Activated T-cell treated with anti-CD3 and anti-CD28 coated beads, Interleukin-2, amount 50 U/mL, for 24 hours (primary cell): Measurements from ENCODE around the gene NSMCE1.
"Not testable (repeated sequence)": the region's sequence is repeated elsewhere in the genome, so short reads cannot be mapped to it uniquely, and the experiment has no call there.

Source experiments
- DNase-seq: peaks from one replicate; pipeline ENCODE4 v3.0.0-alpha.2; 2020
- H3K27ac Mint-ChIP-seq: 2 replicates; pipeline ENCODE4 v1.8.0; 2020; ENCODE audit warnings: mild to moderate bottlenecking, mixed read lengths
- H3K27me3 Mint-ChIP-seq: 2 replicates; pipeline ENCODE4 v1.8.0; 2020; ENCODE audit warnings: mixed read lengths
- H3K36me3 Mint-ChIP-seq: 2 replicates; pipeline ENCODE4 v1.8.0; 2020; ENCODE audit warnings: low read depth, mixed read lengths
- H3K4me1 Mint-ChIP-seq: 2 replicates; pipeline ENCODE4 v1.8.0; 2020; ENCODE audit warnings: low read depth, mixed read lengths
- H3K4me3 Mint-ChIP-seq: 2 replicates; pipeline ENCODE4 v1.8.0; 2020; ENCODE audit warnings: mild to moderate bottlenecking, moderate library complexity, mixed read lengths
- H3K9me3 Mint-ChIP-seq: 2 replicates; pipeline ENCODE4 v1.8.0; 2020; ENCODE audit warnings: mixed read lengths

Gene NSMCE1

DNA sequence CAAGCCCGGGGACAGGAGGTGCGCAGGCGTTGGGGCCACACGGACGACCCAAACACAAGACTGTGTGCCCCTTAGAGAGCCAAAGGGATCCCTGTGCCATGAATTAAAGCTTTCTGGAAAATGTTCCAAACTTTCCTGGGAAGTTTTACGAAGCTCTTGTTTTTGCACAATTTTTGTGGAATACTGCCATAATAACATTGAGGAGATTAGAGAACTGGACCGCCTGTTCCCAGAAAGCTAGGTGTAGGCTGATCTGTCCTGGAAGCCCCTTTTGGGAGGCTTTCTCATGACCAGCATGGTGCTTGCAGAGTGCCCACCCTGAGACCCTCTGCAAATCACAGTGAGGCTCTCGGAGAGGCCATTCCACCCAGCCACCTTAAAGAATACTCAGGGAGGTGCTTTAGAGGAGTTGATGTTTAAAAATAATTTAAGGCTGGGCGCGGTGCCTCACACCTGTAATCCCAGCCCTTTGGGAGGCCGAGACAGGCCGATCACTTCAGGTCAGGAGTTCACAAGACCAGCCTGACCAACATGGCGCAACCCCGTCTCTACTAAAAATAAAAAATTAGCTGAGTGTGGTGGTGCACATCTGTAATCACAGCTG lies 64.2 kb downstream of the NSMCE1 start:
- peaks cover 4% of the 10 kb centered on the region for H3K9me3 Mint-ChIP-seq
- H3K4me3 Mint-ChIP-seq = peak overlapping the region; percentile 97
- peaks cover 21% of the 10 kb centered on the region for H3K36me3 Mint-ChIP-seq
- no peak for DNase-seq
- H3K4me1 Mint-ChIP-seq = peaks cover 51% of the 10 kb centered on the region
- peak overlapping the region; percentile 100 for H3K27ac Mint-ChIP-seq
- no peaks in the 10 kb centered on the region for H3K27me3 Mint-ChIP-seq

DNA sequence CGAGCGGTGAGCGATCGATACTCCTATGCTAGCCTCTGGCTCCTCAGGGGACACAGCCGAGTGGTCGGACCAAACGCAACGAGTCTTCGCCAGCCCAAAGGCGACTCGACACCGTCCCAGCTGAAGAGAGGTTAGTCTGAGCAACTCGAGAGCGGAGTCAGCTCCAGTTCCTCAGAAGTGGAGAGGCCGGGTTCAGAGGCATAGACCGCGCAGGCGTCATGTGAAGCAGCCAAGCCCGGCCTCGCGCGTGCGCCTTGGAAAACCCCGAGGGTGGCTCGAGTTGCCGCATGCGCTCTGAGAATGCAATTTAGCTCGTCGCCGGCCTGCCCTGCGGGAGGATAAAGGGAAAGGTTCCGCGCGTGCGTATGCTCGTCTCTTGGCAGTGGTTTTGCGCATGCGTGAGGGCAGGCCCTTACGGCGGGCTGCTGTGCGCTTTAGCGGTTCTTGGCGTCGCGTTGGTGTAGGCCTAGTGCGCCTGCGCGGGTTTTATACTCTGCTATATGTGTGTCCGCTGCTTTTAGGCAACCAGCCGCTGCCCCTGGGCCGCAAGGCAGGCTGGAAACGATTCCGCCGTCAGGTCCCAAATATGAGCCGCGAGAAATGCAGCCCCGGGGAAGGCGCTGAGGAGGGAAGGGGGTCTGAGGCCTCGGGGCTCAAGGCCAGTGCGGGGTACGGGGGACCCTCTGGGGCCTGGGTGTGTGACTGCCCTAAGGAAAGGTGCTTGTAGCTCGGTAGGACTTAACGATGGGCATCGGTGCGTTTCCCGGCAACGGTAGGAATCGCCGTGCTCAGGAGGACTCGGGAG lies 64.9 kb downstream of the NSMCE1 start, which contains the start of gene KDM8:
Gene KDM8, plus strand, starts transcription at position 20 of the 805 bp plus-strand sequence. CDS start 6,598 bp downstream, outside the sequence.
- peak; percentile 99 for DNase-seq
- Mint-ChIP-seq H3K36me3 (peaks cover 18% of the 10 kb centered on the region), H3K4me1 (peaks cover 58% of the 10 kb centered on the region), H3K4me3 (peak within 1 kb of the TSS; percentile 97), H3K27ac (peak within 1 kb of the TSS; percentile 100), H3K9me3 (peaks cover 4% of the 10 kb centered on the region), H3K27me3 (no peaks in the 10 kb centered on the region)

DNA sequence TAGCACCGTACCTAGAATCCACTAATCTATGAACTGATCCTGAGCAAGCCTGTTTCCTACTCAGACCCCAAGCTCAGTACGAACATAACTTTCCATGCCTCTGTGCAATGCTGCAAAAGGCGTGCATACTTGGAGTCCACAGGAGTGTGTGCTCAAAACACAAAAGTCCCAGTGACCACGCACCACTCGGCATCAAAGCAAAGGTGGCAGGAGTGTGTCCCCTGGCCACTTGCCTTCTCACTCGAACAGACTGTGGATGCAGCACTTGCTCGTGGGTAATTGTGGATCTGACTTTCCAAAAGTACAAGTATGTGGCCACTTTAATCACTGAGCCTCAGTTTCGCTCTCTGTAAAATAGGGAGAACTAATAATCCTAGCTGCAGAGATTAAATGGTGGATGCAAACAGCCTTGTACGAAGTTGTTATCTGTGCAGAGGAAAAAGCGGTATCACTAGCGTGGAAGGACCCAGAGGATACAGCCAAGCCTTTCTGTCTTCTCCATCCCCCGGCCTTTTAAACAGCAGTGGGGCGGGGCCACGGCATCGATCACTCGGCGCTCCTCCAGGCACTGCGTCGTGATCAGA lies 65.6 kb downstream of the NSMCE1 start:
- Mint-ChIP-seq H3K36me3 (peaks cover 16% of the 10 kb centered on the region), H3K4me1 (peaks cover 65% of the 10 kb centered on the region)
- DNase-seq = no peak

DNA sequence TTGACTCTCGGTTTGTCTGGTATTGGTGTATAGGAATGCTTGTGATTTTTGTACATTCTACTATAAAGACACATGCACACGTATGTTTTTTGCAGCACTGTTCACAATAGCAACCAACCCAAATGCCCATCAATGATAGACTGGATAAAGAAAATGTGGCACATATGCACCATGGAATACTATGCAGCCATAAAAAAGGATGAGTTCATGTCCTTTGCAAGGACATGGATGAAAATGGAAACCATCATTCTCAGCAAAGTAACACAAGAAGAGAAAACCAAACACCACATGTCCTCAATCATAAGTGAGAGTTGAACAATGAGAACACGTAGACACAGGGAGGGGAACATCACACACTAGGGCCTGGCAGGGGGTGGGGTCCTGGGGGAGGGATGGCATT lies 67.7 kb downstream of the NSMCE1 start:
- H3K27ac Mint-ChIP-seq = peak overlapping the region; percentile 86
- H3K4me1 Mint-ChIP-seq = peaks cover 82% of the 10 kb centered on the region
- not testable (repeated sequence) for H3K4me3 Mint-ChIP-seq, H3K9me3 Mint-ChIP-seq, H3K27me3 Mint-ChIP-seq, DNase-seq
- peaks cover 14% of the 10 kb centered on the region for H3K36me3 Mint-ChIP-seq

More for the DNA sequence above, 65.6 kb downstream of the NSMCE1 start:
- peak overlapping the region; percentile 97 for H3K4me3 Mint-ChIP-seq
- peak overlapping the region; percentile 100 for H3K27ac Mint-ChIP-seq
- H3K9me3 Mint-ChIP-seq = peaks cover 4% of the 10 kb centered on the region
- no peaks in the 10 kb centered on the region for H3K27me3 Mint-ChIP-seq

DNA sequence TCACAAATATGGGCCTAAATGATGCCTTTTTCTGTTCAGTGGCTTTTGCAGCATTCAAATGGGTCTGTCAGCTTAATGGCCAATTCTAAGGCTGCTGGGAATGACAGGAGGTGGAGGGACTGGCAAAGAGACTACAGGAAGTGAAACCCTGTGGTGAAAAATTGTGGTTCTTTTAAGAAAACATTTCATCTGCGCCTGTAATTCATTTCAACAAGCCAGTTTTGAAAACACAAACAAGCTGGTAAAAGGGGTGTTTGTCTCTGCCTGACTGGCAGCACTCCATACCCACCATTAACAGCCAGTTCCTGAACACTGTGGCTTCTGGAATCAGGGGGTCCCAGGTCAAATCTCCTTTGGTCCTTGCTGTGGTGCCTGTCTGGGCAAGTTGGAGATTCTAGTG lies 68.8 kb downstream of the NSMCE1 start:
- Mint-ChIP-seq H3K9me3 (peaks cover 6% of the 10 kb centered on the region), H3K36me3 (peaks cover 12% of the 10 kb centered on the region), H3K4me1 (peaks cover 89% of the 10 kb centered on the region), H3K27ac (peak overlapping the region; percentile 86), H3K27me3 (no peaks in the 10 kb centered on the region), H3K4me3 (peak overlapping the region; percentile 36)
- no peak for DNase-seq

DNA sequence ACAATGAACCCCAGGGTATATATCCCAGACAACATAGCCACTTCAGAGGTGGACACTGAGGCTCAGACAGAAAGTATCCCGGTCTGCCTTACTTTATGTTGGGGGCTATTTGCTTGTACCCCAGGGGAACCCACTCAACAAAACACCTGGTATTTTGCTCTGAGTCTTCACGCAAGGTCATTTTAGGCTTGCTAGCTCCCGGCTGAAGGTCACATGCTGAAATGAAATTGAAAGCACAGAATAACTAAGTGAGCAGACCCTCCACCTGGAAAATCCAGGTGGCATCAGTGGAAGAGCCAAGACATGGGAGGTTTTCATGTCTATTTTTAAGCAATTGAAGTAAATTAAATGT lies 69.4 kb downstream of the NSMCE1 start:
- Mint-ChIP-seq H3K4me3 (no peak overlapping the region), H3K27ac (peak overlapping the region; percentile 70), H3K27me3 (no peaks in the 10 kb centered on the region), H3K9me3 (peaks cover 11% of the 10 kb centered on the region), H3K36me3 (peaks cover 9% of the 10 kb centered on the region), H3K4me1 (peaks cover 90% of the 10 kb centered on the region)
- no peak for DNase-seq

DNA sequence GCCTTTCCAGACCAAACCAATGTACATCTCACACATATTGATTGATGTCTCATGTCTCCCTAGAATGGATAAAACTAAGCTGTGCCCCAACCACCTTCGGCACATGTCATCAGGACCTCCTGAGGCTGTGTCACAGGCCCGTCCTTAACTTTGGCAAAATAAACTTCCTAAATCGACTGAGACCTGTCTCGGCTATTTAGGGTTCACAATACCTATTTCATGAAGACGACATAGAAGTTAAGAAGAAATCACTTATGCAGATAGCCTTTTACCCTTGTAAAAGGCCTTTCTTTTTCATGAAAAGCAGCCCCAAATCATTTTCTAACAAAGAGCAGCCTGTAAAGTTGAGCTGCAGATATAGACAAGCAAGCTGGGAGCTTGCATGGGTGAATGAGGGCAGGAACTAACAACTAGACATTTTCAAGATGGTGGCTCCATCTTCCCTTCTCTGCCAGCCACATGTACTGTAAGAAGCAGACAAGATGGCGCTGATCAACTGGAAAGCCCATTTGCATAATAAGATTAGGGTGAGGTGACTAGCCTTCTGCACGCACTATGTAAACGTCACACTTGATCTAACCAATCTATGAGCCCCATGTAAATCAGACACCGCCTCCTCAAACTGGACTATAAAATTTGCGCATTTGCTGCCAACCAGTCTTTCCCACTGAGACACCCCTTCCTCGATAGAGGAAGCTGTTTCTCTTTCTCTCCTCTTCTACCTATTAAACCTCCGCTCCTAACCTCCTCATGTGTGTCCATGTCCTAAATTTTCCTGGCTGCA lies 69.9 kb downstream of the NSMCE1 start:
- peaks cover 12% of the 10 kb centered on the region for H3K9me3 Mint-ChIP-seq
- H3K4me1 Mint-ChIP-seq = peaks cover 86% of the 10 kb centered on the region
- no peak overlapping the region for H3K4me3 Mint-ChIP-seq

DNA sequence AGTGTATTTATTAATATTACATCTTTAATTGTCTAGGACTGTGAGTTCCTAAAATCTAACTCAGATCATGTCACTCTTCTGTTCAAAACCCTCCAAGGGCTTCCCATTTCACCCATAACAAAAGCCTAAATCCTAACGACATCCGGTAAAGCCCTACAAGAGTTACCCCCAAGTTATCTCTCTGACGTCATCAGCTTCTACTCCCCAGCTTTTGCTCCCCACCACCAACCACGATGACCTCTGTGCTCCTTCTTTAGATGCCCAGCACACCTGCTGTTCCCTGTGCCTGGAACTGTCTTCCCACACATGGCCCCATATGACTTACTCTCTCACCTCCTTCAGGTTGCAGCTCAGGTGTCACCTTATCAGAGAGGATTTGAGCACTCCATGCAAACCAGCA lies 71.6 kb downstream of the NSMCE1 start:
- Mint-ChIP-seq H3K4me1 (peaks cover 72% of the 10 kb centered on the region), H3K4me3 (no peak overlapping the region), H3K9me3 (peaks cover 12% of the 10 kb centered on the region), H3K36me3 (no peaks in the 10 kb centered on the region), H3K27me3 (no peaks in the 10 kb centered on the region), H3K27ac (no peak overlapping the region)
- no peak for DNase-seq

More for the DNA sequence above, 69.9 kb downstream of the NSMCE1 start:
- Mint-ChIP-seq H3K27me3 (no peaks in the 10 kb centered on the region), H3K36me3 (peaks cover 4% of the 10 kb centered on the region), H3K27ac (peak overlapping the region; percentile 70)
- no peak for DNase-seq

DNA sequence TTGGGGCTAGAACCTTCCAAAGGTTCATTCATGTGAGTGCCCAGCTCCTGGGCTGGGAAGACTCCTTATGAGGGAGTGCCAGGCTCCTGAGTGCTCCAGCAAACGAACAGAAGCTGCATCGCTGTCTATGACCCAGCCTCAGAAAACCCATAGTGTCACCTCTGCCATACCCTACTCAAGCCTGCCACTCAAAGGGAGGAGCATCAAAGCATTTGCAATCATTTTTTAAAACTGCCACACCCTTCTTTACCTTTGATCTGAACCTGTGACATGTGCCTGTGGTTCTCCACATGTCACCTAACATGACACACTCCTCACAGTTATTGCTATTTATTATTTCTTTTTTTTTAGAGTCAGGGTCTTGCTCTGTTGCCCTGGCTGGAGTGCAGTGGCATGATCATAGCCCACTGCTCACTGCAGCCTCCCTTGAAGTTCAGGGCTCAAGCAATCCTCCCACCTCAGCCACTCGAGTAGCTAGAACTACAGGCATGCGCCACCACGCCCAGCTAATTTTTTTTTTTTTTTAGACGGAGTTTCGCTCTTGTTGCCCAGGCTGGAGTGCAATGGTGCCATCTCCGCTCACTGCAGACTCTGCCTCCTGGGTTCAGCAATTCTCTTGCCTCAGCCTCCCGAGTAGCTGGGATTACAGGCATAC lies 72.5 kb downstream of the NSMCE1 start:
- Mint-ChIP-seq H3K4me3 (no peak overlapping the region), H3K27ac (peak overlapping the region; percentile 26), H3K9me3 (peaks cover 12% of the 10 kb centered on the region), H3K27me3 (no peaks in the 10 kb centered on the region), H3K4me1 (peaks cover 67% of the 10 kb centered on the region), H3K36me3 (no peaks in the 10 kb centered on the region)
- no peak for DNase-seq

DNA sequence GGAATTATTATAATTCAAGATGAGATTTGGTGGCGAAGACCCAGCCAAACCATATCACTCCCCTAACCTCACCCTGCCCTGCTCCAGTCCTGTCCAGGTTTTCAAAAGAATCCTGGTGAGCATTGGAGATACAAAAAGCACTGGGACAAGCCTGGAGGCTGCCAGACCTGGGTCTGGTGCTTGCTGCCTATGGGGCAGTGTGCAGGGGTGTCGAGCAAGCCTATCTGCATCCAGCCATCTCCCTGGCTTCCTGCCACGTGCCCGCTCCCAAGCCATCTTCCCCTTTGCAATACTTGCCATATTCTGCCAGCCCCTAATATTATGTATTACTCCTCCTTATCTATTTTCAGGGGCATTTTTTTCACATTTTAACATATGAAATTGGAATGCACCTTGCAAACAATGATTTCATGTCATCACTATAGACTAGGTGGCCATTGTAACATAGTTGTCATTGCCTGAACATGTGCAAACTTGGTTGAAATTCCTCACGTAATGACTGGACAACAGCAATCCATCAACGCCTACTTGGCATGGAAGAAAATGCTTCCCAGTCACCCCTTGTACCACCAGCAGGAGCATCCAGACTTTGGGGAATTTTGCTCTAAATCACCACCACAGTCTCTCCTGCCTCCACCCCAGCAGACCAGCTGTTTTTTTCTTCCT lies 73.4 kb downstream of the NSMCE1 start:
- Mint-ChIP-seq H3K9me3 (peaks cover 8% of the 10 kb centered on the region), H3K27ac (no peak overlapping the region), H3K4me3 (no peak overlapping the region), H3K4me1 (peaks cover 59% of the 10 kb centered on the region), H3K27me3 (no peaks in the 10 kb centered on the region), H3K36me3 (no peaks in the 10 kb centered on the region)
- no peak for DNase-seq

DNA sequence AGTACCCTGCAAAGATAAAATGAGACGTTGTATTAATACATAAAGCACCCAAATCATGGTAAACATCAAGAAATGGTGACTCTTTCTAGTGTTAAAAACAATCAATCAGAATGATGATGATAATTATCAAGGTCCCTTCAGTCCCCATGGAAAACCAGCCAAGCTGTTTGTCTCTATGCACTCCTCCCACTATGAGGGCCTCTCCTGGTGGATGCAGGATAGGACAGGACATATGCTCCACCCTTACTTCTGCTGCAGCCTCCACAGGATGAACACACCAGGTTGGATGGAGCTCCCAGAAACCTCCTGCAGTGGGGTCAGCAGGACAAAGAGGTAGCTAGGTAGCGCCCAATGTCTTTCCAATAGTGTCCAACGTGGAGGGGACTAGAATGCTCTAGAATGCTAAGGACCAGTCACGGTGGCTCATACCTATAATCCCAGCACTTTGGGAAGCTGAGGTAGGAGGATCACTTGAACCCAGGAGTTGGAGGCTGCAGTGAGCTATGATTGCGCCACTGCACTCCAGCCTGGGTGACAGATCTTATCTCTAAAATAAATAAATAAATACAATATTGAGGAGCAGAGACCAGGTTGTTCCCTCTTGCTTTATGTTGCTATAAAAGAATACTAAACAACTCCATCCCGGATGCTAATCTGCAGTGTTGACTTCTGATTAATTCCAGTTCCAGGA lies 75.1 kb downstream of the NSMCE1 start:
- no peak for DNase-seq
- Mint-ChIP-seq H3K36me3 (no peaks in the 10 kb centered on the region), H3K27me3 (no peaks in the 10 kb centered on the region), H3K9me3 (peaks cover 8% of the 10 kb centered on the region), H3K4me1 (peaks cover 41% of the 10 kb centered on the region), H3K27ac (no peak overlapping the region), H3K4me3 (no peak overlapping the region)

DNA sequence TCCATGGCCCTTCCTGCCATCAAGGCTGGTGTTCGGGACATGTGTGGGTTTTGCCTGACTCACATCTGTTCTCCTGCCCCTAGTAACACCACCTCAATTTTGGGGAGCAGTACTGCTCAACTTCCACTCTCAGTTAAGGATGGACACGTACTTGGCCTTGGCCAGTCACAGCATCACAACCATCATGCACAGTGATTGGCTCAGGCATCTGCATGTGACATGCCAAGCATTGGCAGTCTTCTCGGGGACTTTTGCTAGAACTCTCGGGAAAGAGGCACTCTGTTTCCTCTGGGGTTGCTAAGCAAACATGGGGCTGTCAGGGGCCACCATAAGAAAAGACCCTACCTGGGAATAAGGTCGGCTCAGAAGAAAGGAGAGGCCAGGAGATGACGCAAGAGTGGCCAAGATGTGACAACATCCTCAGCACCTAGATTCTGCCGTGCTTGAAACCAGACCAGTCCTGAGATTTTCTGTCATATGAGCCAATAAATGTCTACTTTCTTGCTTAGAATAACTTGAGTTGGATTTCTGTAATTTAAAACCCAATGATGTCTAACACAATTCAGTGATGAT lies 77.1 kb downstream of the NSMCE1 start:
- no peak for DNase-seq
- no peak overlapping the region for H3K27ac Mint-ChIP-seq
- peaks cover 24% of the 10 kb centered on the region for H3K4me1 Mint-ChIP-seq

DNA sequence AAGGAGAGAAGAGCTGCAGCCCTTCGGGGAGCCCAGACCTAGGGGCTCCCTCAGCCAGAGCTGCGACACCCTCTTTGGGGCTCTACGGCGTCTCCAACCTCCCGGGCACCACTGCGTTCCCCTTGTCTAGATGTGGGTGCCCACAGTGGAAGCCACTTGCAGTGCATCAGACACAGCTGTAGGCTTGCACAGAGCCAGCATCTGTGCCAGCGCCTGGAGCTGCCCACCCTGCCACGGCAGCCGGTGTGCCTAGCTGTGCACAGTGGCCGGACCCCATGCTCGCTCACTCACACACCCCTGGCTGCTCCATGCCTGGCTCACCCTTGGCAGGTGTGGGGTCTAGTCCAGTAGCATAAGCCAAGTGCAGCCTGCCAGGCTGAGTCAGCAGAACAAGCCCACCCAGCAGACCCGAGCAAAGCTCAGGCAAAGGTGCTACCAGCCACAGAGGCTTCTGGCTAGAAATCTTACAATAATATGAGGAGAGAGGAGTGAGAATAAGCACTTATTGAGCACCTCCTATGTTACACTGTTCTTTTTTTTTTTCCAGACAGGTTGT lies 78.2 kb downstream of the NSMCE1 start:
- Mint-ChIP-seq H3K27me3 (no peaks in the 10 kb centered on the region), H3K4me1 (peaks cover 17% of the 10 kb centered on the region), H3K27ac (no peak overlapping the region), H3K9me3 (peaks cover 7% of the 10 kb centered on the region), H3K4me3 (no peak overlapping the region), H3K36me3 (no peaks in the 10 kb centered on the region)
- DNase-seq = no peak

More for the DNA sequence above, 77.1 kb downstream of the NSMCE1 start:
- Mint-ChIP-seq H3K36me3 (no peaks in the 10 kb centered on the region), H3K4me3 (no peak overlapping the region), H3K9me3 (peaks cover 8% of the 10 kb centered on the region), H3K27me3 (no peaks in the 10 kb centered on the region)
